Osteocyte (in vitro differentiated cells): ENCODE data around the gene AFF3. TPM values are rescaled to one million over a fixed set of nuclear protein-coding genes. Genes with fewer than 3 reads are reported as not detected.

Source experiments
- DNase-seq: peaks from one replicate; pipeline ENCODE4 v3.0.0; 2021; ENCODE audit warnings: mixed read lengths; ENCODE audit not compliant: unreplicated experiment; ENCODE audit errors: extremely low spot score
- H3K27ac Mint-ChIP-seq: one replicate; pipeline ENCODE4 v1.8.0; 2021; ENCODE audit warnings: mild to moderate bottlenecking, mixed read lengths; ENCODE audit not compliant: unreplicated experiment
- H3K27me3 Mint-ChIP-seq: one replicate; pipeline ENCODE4 v1.8.0; 2021; ENCODE audit warnings: mixed read lengths; ENCODE audit not compliant: unreplicated experiment
- H3K36me3 Mint-ChIP-seq: one replicate; pipeline ENCODE4 v1.8.0; 2021; ENCODE audit warnings: mixed read lengths; ENCODE audit not compliant: unreplicated experiment
- H3K4me1 Mint-ChIP-seq: one replicate; pipeline ENCODE4 v1.8.0; 2021; ENCODE audit warnings: mixed read lengths; ENCODE audit not compliant: unreplicated experiment
- H3K4me3 Mint-ChIP-seq: one replicate; pipeline ENCODE4 v1.8.0; 2021; ENCODE audit warnings: mild to moderate bottlenecking, moderate library complexity, mixed read lengths; ENCODE audit not compliant: unreplicated experiment
- H3K9me3 Mint-ChIP-seq: one replicate; pipeline ENCODE4 v1.8.0; 2021; ENCODE audit warnings: mixed read lengths; ENCODE audit not compliant: unreplicated experiment
- CTCF ChIP-seq: fragments of 200-600 bp; sonication (generic); IDR thresholded peaks from 2 replicates; pipeline ENCODE4 v1.5.0; 2021; ENCODE audit warnings: antibody characterized with exemption, mild to moderate bottlenecking, moderate library complexity
- total RNA-seq: library from RNA; stranded (reverse); gene quantifications from 2 replicates; pipeline ENCODE4 v1.2.1, GENCODE V29; 2021

The AFF3 gene
- total RNA-seq, 1 donor from 2014 or later = 248 TPM

DNA sequence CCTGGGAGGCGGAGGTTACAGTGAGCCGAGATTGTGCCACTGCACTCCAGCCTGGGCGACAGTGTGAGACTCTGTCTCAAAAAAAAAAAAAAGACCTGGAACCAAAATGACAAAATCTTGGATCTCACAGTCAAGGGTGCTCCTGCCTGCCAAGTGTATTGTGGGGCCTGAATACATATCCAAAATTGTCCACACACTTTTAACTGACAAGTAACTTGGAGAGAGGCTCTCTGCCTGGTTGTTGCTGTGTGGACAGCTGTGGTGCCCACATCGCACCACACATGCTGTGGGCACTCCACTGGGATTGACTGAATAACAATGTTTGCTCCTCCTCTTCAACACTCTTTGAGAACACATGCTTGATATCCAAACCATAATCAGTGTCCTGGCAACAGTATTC lies 534.9 kb downstream of the AFF3 start:
- no peak overlapping the region for H3K4me3 Mint-ChIP-seq
- H3K4me1 Mint-ChIP-seq = peaks cover 72% of the 10 kb centered on the region
- peak overlapping the region; percentile 72 for H3K27ac Mint-ChIP-seq
- H3K9me3 Mint-ChIP-seq = no peaks in the 10 kb centered on the region
- no peak for DNase-seq
- no peak for TF ChIP-seq CTCF
- H3K36me3 Mint-ChIP-seq = peaks cover 9% of the 10 kb centered on the region
- no peaks in the 10 kb centered on the region for H3K27me3 Mint-ChIP-seq

GRCh38 chr2:99605036-99605435 lies 537.4 kb downstream of the AFF3 start:
- TF ChIP-seq CTCF = no peak
- no peak for DNase-seq
- Mint-ChIP-seq H3K36me3 (peaks cover 5% of the 10 kb centered on the region), H3K9me3 (no peaks in the 10 kb centered on the region), H3K4me3 (no peak overlapping the region), H3K27me3 (no peaks in the 10 kb centered on the region), H3K4me1 (peaks cover 84% of the 10 kb centered on the region), H3K27ac (peak overlapping the region; percentile 5)

- no peak for TF ChIP-seq CTCF
- DNase-seq = no peak
- Mint-ChIP-seq H3K4me3 (peak overlapping the region; percentile 43), H3K27me3 (no peaks in the 10 kb centered on the region), H3K4me1 (peaks cover 64% of the 10 kb centered on the region), H3K9me3 (no peaks in the 10 kb centered on the region), H3K27ac (peak overlapping the region; percentile 75), H3K36me3 (peaks cover 19% of the 10 kb centered on the region)
Observed at GRCh38 chr2:99602476-99602875, 539.9 kb downstream of the AFF3 start.

DNA sequence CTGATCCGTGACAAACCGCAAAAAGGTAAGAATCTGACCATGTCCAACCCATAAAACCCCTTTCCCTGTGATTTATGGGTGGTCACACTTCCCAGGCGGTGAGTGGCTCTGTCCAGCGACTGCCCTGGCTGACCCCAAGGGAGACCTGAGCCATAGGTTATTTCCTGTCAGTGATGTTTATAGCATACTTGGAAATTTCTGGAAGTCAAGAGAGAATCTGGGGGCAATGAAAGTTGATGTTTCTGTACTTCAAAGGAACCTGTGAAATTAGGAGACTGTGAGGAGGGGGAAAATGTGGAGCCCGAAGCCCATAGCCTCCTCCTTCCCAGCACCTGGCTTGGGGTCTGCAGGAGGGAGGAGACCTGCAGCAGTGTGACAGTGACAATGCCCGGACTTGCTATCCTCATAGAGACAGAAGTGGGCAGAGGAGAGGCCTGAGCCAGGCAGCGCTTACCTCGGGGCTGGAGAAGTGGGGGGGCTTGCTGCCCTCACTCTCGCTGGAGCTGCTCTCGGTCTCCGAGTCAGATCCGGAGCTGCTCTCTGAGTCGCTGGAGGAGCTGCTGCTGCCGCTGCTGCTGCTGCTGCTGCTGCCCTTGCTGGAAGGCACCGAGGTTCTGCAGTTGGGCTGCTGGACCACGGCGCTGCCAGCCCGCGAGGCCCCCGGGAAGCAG lies 541.3 kb downstream of the AFF3 start:
- Mint-ChIP-seq H3K4me1 (peaks cover 54% of the 10 kb centered on the region), H3K36me3 (peaks cover 28% of the 10 kb centered on the region), H3K27ac (peak overlapping the region; percentile 75), H3K27me3 (no peaks in the 10 kb centered on the region), H3K9me3 (no peaks in the 10 kb centered on the region), H3K4me3 (no peak overlapping the region)
- DNase-seq = no peak
- TF ChIP-seq CTCF = no peak

- Mint-ChIP-seq H3K4me1 (peaks cover 32% of the 10 kb centered on the region), H3K4me3 (no peak overlapping the region), H3K36me3 (peaks cover 44% of the 10 kb centered on the region), H3K27me3 (no peaks in the 10 kb centered on the region), H3K9me3 (no peaks in the 10 kb centered on the region), H3K27ac (peak overlapping the region; percentile 28)
- TF ChIP-seq CTCF = no peak
- no peak for DNase-seq
Observed at GRCh38 chr2:99598441-99598840, 543.9 kb downstream of the AFF3 start.
